Left cardiac atrium (tissue), 4 donors: ENCODE data around the gene MRPL36. TPM values are rescaled to one million over a fixed set of nuclear protein-coding genes. Genes with fewer than 3 reads are reported as not detected.

Experiments
- ATAC-seq, 2 donors: fragments of 200-7000 bp; cut with Tn5 transposase; one replicate each; pipeline ENCODE4 v1.9.1; 2020; ENCODE audit warnings: mild to moderate bottlenecking in 2 of 2, moderate library complexity in 2 of 2
- DNase-seq: peaks from one replicate; pipeline ENCODE4 v3.0.0-alpha.2; 2020
- intact Hi-C, 2 donors: fragments of 100-400 bp; cut with DNase I; formaldehyde crosslinking; loops; one replicate each; pipeline versions ENCODE4 v1.14.1 to v1.15.1; 2022 to 2023
- total RNA-seq, 2 donors: library from RNA; stranded (reverse); fragmentation: NEBNext Ultra II Directional; extraction: Animal tissue kit (Norgen Biotek cat#: 25700); gene quantifications; one replicate each; pipeline ENCODE4 v1.2.1, GENCODE V29; 2021
- donor health status: DM: no; HTN: yes; CAD: no.
- donor health status: DM: no; HTN: yes; CAD: no; lungs with severe emphysema.
- donor health status: DM: yes; HTN: yes; CAD: no.
- donor health status: Dilated cardiomyopathy.

Gene MRPL36
- total RNA-seq, 2 donors from 2014 or later = 47.3 to 50.9 TPM

- DNase-seq (no peak), ATAC-seq (no peak)
- intact Hi-C loops = loop anchor here (5.0 to 10.0 kb wide), 2 partner anchors 277 to 395 kb away; no protein-coding TSS in a partner anchor
Measured at GRCh38 chr5:1760231-1760630, 39.4 kb downstream of the MRPL36 start.

- intact Hi-C loops = no loop called here
- ATAC-seq (no peak), DNase-seq (no peak)
Measured at GRCh38 chr5:1759378-1759970, 40.2 kb downstream of the MRPL36 start.

- intact Hi-C loops = no loop called here
- ATAC-seq (no peak), DNase-seq (no peak)
Measured at GRCh38 chr5:1758574-1758973, 41.1 kb downstream of the MRPL36 start.

GRCh38 chr5:1757511-1757910 lies 42.1 kb downstream of the MRPL36 start:
- ATAC-seq = no peak
- DNase-seq = no peak
- intact Hi-C loops = no loop called here

- DNase-seq (no peak), ATAC-seq (no peak)
- intact Hi-C loops = no loop called here
Measured at GRCh38 chr5:1756481-1756880, 43.2 kb downstream of the MRPL36 start.

- no peak for DNase-seq
- intact Hi-C loops = no loop called here
- ATAC-seq = no peak
Measured at GRCh38 chr5:1755321-1755949, 44.2 kb downstream of the MRPL36 start.

GRCh38 chr5:1754531-1755220 lies 45.0 kb downstream of the MRPL36 start:
- intact Hi-C loops = no loop called here
- DNase-seq (no peak), ATAC-seq (no peak)

GRCh38 chr5:1753490-1753889 lies 46.1 kb downstream of the MRPL36 start:
- no peak for DNase-seq
- no peak for ATAC-seq
- intact Hi-C loops = no loop called here

- intact Hi-C loops = no loop called here
- DNase-seq (no peak), ATAC-seq (no peak)
Measured at GRCh38 chr5:1752881-1753280, 46.8 kb downstream of the MRPL36 start.

GRCh38 chr5:1751864-1752822 lies 47.5 kb downstream of the MRPL36 start:
- DNase-seq (no peak), ATAC-seq (no peak)
- intact Hi-C loops = no loop called here

- intact Hi-C loops = no loop called here
- no peak for DNase-seq
- no peak for ATAC-seq
Measured at GRCh38 chr5:1751026-1751863, 48.4 kb downstream of the MRPL36 start.

- intact Hi-C loops = no loop called here
- no peak for DNase-seq
- ATAC-seq = no peak
Measured at GRCh38 chr5:1750469-1750868, 49.2 kb downstream of the MRPL36 start.

GRCh38 chr5:1749346-1750124 lies 50.1 kb downstream of the MRPL36 start:
- intact Hi-C loops = no loop called here
- DNase-seq = no peak

GRCh38 chr5:1748845-1749244 lies 50.8 kb downstream of the MRPL36 start:
- intact Hi-C loops = no loop called here
- no peak for ATAC-seq
- DNase-seq = no peak

More at GRCh38 chr5:1749346-1750124, 50.1 kb downstream of the MRPL36 start:
- ATAC-seq = no peak
